GM19099 (cell line): ENCODE results near the gene PDE4D.

Source experiments
- POLR2A ChIP-seq: IDR thresholded peaks from 3 replicates; pipeline ENCODE4 v1.6.1; 2011; ENCODE audit warnings: low read depth; ENCODE audit not compliant: insufficient read length; ENCODE audit errors: extremely low read depth

Gene PDE4D

DNA sequence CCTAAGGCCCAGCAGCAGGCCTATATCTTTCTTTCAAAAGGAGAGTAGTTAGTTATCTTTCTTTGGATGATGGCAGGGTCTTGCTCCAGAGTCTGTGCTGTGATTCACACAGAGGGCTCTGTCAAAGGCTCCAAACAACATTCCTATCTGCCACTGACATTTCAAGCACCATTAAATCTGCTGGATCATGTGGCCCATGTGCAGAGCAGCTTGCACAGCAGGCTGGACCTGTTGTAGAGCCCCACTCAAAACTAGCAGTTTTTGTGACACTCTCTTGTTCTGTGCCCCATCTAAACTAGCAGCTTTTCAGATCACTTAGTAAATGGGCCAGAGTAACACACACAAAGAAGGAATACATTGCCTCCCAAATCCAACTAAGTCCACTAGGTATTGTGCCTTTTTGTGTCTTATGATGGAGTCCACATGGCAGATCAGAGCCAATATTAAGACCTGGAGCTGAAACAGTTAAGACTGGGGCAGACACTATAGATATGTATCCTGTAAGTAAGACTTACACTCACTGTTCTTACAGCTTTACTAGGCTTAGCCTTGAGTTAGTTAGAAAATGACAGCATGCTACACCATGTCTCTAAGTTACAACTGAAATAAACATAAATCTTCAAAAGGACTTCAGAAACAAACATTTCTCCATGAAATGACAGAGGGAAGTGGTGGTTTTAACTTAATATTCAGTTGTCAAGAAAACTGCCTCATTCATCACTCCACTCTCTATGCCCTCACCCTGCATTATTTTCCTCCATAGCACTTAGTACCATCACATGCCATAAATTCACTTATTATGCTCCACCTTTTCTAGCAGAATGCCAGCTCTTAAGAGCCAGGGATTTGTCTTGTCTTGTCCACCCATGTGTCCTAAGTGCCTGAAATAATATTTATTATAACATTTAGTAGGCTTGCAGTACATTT, 909.7 kb downstream of the PDE4D start:
- TF ChIP-seq POLR2A, result no peak

DNA sequence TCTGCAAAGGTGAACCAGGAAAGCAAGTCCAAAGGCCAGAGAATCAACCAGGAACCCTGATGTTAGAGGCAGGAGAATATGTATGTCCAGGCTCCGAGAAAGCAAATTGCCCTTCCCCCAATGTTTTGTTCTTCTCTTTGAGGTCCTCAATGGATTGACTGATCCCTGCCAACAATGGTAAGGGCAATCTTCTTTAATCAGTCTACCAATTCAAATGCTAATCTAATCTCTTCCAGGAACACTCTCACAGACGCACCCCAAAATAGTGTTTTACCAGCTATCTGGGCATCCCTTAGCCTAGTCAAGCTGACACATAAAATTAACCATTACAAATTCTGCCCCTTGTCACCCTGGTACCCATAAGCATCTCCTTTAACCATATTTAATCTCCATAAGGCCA, 912.6 kb downstream of the PDE4D start:
- no peak for TF ChIP-seq POLR2A

DNA sequence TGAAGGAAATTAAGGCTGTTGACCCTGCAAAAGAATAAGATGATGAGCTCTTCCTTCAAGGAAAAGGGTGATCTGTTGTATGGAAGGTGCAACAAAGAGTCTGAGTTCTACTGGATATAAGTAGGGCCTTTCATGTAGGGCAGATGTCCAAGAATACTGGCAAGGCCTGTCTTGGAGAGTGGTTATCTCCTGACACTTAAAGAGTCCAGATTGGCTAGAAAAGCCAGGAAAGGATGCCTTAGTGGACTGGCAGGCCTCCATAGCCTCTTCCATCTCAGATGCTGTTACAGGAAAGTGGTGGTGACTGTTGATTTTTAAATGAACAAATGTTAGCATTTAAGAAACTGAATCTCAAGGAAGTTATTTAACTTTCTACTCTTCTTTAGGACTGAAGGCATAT, 914.4 kb downstream of the PDE4D start:
- no peak for TF ChIP-seq POLR2A

DNA sequence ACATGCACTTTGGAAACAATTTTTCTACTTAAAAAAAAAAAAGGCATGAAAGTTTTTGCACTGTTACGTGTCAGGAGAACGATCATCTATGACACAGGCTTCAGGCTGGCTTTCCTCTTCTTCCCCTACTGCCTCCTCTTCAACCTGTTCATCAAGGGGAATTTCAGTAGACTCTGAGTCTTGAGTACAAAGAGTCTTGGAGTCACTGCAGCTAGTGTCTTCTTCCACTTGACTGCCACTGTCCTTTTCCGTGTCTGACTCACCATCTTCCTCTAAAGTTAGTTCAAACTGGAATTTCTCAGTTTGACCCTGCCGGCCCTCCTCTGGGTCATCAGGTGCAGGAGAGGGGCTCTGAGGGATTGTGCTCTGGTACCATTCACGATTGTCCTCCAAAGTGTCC, 918.9 kb downstream of the PDE4D start:
- TF ChIP-seq POLR2A, result no peak

DNA sequence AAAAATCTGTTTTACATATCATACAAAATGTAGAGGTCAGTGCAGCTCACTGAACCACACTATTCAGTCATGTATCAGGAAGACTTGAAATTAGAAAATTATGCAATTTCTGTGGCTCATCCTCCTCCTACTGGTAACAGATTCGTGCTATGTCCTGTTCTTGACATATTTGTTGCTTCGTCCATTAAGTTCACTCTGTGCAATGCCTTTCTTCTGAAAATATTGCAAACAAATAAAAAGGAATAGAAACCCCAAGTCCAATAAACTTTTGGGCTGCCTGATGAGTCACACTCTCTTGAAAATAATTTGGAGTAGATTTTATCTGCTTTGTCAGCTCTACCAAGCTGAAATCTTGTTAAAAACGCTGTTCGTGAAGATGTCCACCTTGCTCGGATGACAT, 919.4 kb downstream of the PDE4D start:
- TF ChIP-seq POLR2A, result no peak

DNA sequence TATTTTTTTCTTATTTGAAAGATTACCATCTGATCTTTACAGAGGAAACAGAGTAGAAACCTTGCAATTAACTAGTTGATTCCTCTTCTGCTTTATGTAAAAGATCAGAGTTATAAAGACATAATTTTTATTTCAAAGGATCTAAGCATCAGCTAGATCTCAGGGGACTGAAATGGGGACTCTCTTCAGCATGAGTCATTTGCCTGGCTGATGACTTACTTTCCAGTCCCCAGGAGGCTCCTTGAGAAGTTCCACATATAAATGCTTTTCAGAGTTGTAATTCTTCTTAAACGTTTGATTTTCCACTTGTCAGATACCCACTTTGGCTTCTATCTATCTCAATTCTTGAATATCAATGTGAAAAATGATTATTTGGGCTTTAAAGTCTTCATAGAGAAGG, 921.2 kb downstream of the PDE4D start:
- TF ChIP-seq POLR2A, result no peak

DNA sequence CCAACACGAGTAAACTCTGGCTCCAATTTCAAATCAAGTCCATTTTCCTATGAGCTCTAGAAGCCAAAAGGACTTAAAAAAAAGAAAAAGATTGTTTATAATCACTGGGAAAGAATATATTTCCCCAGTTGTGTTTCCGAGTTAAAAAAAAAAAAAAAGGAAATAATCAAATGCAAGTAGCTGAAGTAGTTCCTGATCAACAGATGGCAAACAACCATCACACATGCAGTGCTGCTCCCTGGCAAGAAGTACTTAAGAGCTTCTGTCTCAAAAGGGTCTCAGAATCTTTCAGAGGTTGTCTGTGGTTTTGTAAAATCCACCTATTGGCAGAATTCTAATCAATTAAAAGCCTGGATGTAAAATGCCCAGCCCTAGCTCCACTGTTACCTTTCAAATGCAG, 922.8 kb downstream of the PDE4D start:
- no peak for TF ChIP-seq POLR2A

DNA sequence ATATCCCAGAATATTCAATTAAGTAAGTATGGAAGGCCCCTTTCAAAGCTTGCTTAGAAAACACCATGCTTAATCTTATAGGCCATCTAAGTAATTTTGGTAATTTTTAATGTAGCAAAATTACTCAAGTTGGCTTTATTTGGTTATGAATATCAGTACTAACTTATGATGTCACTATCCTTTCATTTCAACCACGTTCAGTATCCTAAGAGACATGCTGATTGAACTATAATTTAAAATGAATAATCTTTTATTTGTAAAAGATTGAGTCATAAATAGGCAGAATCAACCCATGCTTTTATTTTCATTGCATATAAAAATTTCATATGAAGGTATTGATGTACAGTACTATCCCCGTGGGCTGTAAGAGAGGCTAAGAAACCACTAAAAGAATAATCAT, 923.7 kb downstream of the PDE4D start:
- no peak for TF ChIP-seq POLR2A

DNA sequence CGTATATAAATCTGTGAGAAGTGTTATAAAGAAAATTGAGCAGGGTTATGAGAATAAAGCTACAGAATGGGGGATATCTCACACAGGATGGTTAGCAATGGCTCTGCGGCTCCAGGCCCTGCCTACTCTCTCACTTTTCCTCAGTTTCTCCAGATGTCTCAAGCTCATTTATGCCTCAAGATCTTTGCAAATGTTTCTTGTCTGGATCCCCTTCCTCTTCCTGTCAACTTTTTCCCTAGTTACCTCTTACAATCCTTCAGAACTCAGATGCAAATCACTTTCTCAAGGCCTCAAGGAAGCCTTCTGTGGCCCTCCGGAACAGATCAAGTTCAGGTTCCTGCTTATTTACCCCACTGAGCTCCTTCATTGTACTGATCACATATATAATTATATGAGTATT, 924.3 kb downstream of the PDE4D start:
- TF ChIP-seq POLR2A, result no peak

DNA sequence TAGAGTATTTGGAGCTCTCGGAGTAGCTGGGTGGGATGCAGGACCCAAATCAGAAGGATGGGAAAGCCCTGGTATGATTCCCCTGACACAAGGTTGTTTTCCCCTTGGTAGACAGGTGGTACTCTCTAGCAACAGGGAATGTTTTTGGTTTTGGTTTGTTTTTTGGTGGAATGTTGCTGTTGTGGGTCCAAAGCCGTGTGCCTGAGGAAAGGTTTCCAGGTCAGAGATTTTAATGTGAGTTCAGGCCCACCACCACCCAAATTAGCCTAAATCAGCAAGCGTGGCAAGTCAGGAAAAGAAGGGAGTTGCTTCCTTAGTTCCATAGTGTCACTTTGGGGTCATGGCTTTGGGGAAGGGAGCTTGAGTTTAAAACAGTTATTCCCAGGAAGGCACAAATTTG, 925.2 kb downstream of the PDE4D start:
- TF ChIP-seq POLR2A, result no peak

DNA sequence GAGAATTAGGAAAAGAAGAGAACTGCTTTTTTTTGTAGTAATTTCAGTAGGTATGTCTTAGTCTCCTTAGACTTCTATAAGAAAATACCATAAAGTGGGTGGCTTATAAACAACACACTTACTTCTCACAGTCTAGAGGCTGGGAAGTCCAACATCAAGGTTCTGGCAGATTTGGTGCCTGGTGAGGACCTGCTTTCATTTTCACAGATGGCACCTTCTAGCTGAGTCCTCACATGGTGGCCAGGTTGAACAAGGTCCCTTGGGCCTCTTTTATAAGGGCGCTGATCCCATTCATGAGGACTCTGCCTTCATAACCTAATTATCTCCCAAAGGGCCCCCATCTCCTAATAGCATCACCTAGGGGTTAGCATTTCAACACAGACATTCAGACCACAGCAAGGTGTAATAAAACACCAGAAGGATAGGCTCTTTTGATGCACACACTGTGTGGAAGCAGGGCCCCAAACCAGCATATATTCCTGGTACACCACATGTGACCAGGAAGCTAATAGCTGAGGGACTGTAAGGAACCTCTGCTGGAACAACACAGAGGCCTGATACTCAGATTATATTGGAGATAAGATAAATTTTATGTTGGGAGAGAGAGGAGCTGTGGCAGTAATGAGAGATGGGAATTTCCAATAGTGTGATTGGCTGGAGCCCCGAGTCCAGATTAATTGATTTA, 925.8 kb downstream of the PDE4D start:
- TF ChIP-seq POLR2A, result no peak

DNA sequence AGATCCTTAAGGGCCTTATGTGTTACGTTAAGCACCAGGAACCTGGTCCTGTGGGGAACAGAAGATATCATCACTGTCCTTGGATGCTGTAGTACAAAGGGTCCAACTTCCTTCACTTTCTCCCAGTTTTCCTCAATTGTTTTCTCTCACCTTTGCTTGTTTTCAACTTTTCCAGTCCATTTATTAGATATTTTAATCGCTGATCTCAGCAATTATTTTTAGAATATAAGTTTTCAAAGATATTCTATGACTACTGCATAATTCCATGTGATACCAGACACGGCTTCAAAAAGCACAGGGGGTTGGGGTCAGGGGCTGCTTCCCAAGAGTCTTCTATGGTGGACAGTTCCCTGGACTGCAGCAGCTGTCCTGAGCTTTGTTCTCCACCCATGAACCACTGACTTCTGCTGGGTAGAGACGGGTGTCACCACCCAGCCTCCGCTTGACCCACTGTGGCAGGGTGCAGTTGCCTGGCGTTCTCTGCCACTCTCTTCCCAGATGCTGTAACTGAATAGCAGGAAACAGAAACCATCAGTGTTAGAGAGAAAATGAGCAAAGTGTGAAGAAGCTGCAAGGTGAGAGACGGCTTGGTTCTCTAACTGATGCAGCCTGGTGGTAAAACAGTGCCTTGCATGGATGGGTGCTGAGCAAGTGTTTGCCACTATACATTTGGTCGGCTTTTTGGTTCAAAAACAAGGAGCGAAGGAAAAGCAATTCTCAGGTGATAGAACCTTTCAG, 927.7 kb downstream of the PDE4D start:
- TF ChIP-seq POLR2A, result no peak

DNA sequence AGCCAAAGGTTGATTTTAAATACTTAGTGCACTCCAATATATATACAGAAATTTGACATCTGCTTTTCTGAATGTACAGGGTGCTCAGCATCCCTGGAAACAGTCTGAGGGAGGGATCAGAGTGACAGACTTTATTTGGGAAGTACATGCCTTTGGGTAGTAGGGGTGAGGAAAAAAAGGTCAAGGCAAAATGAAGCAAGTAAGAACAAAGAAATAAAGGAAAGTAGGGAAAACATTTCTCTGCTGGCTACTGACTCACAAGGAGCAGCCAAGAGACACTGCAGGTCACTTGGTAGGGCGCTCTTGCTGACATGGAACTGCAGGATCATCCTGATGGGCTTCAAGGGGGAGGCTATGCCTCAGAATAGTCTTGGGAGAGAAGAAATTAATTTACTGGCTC, 929.7 kb downstream of the PDE4D start:
- TF ChIP-seq POLR2A, result no peak

DNA sequence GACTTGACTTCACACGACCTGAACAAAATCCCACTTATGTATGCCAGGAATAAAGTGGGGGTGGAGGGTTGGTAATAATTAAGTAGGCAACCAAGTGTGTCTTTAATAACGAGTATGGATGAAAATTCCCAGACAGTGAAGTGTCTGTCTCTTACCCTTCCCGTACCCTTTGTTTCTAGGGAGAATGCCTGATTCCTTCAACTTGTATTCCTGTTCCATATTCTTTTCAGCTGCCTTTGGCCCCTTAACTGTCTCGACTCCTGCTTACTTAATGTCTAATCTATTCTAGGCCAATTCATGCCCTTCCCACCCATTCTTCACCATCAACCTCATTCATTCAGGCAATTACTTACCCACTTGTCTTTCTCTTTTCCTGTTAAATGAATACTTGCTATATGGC, 930.2 kb downstream of the PDE4D start:
- no peak for TF ChIP-seq POLR2A

DNA sequence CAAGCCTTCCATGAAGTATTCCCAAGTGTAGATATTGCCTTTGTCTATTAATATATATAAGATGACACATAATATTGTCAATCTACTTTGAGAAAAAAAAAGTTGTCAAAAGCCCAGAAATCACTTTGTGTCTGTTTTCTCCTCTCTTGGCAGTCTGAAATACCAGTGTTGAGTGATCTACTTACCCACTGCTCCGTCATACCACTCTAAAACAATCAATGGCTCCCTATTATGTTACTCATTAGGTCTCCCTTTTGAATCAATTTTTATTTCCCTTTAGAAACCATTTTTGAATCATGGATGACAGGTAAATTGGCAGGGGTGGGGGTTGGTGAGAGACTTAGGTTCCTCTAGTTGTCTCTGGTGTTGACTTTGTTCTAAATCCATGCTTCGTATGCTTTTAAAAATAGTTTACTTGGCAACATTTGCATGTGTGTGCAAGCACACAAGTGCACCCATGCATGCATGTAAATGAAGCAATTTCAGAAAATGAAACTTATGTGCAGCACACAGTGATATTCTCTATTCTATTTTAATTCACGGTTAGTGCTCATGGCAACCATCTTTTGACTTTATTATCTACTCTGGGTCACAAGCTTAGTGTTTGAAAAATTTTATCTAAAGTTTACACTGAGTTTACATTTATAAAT, 931.8 kb downstream of the PDE4D start:
- TF ChIP-seq POLR2A, result no peak

DNA sequence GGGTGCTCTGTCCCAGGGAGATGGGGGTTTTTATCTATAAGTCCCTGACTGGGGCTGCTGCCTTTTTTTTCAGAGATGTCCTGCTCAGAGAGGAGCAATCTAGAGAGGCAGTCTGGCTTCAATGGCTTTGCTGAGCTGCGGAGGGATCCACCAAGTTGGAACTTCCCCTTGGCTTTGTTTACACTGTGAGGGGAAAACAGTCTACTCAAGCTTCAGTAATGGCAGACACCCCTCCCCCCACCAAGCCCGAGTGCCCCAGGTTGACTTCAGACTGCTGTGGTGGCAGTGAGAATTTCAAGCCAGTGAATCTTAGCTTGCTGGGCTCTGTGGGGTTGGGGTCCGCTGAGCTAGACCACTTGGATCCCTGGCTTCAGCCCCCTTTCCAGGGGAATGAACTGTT, 934.8 kb downstream of the PDE4D start:
- TF ChIP-seq POLR2A, result no peak

DNA sequence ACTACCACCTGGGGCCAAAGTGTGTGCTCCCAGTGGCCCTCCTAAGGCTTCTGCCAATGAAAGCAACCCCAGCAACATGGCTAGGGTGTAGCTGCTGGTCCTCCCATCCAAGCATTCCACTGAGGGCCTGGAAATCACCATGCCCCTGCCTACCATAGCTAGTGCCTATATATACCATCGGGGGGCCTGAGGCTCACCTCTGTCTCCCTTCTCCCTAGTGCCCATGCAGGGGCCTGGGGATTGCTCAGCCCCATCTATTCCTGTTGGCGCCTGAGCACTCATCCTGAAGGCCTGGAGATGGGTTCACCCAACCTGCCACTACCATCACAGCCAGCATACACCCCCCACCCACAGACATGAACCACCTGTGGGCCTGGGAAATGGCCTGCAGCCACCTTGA, 943.3 kb downstream of the PDE4D start:
- no peak for TF ChIP-seq POLR2A
